HG03460 (cell line): Measurements from ENCODE around the gene ACVR1B.
"Not testable (repeated sequence)": the region's sequence is repeated elsewhere in the genome, so short reads cannot be mapped to it uniquely, and the experiment has no call there.

Experiments
- ATAC-seq: cut with Tn5 transposase; IDR thresholded peaks from one replicate; pipeline ENCODE4 v1.9.1; 2021; ENCODE audit not compliant: unreplicated experiment

ACVR1B gene

DNA sequence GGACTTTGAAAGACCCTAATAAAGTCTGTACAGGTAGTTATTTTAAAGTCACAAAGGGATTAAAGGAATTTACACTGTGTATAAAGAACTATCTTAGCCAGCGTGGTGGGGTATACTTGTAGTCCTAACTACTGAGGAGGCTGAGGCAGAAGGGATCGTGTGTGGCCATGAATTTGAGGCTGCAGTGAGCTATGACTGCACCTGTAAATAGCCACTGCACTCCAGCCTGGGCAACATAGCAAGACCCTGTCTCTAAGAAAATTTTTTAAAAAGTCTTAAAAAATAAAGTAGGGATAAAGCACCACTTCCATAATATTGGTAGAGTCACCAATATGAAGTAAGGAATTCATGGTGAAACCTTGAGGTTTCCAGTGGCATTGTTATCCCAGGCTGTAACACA lies 18.1 kb downstream of the ACVR1B start:
- ATAC-seq = no peak

DNA sequence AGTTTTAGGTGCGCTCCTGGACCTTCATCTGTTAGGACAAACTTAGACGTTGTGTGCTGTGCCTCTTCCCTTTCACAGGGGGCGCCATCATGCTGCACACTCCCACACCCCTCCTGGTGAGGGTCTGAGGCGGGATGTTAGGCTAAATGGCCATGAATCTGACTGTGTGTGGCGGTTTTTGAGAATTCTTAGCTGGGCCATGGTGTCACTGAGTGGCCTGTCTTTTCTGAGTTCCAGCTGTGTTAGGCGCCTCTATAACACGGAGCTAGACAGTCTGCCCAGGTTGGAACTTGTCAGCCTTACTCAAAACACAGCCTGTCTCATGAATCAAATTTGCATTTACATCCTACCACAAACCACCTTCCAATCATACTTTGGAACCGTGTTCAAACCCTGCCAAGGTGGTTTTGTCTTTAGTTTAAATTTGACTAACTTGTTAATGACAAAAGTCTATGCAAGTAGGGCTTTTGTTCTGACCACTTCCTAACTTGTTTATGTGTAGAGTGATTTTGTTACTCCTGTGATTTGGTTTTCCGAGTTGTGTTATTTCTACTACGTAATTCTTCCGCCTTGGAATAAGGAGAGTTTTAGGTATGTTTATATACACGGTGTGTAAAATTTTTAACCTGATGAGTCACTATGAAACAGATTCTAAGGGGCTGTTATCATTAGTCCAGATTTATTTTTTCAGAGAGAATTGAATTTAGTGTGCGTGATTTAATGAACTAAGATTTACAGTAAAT lies 19.6 kb downstream of the ACVR1B start:
- ATAC-seq = peak; percentile 93

DNA sequence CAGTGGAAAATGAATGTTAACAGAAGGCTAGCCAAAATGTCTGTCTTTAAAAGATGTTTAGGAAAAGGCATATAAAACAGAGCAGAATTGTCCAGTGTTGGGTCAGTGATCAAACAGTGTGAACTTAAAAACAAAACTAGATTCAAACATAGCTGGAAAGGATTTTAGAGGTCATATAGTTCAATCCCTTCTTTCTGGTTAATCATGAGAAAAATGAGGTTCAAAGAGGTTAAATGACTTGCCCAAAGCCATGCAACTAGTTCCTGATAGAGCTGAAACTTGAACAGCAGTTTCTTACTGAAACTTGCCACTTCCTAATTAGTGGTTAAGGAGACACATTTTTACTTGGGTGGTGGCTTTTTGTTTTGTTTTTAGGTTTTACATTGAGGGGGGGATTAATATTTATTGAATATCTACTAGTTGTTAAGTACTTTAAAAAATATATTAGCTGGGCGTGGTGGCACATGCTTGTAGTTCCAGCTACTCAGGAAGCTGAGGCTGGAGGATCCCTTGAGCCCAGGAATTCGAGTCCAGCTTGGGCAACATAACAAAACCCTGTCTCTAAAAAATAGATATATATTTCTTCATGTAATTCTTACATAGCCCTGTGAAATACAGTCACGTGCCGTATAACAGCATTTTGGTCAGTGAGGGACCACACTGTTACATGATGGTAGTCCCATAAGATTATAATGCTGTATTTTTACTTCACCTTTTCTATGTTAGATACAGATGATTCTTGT lies 20.4 kb downstream of the ACVR1B start:
- peak; percentile 48 for ATAC-seq

DNA sequence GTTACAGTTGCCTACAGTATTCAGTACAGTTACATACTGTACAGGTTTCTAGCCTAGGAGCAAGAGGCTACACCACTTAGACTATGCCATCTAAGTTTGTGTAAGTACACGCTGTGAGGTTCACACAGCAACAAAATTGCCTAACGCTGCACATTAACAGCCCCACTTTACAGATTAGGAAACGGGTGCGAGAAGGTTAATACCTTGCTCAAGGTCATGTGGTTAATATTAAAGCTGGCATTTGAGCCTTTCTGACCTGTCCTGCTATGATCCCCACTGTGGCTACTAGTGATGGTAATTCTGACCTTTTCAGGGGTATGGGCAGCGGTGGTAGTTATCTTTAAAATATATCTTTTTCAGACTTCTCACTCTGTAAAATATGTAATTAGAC lies 20.9 kb downstream of the ACVR1B start:
- no peak for ATAC-seq

DNA sequence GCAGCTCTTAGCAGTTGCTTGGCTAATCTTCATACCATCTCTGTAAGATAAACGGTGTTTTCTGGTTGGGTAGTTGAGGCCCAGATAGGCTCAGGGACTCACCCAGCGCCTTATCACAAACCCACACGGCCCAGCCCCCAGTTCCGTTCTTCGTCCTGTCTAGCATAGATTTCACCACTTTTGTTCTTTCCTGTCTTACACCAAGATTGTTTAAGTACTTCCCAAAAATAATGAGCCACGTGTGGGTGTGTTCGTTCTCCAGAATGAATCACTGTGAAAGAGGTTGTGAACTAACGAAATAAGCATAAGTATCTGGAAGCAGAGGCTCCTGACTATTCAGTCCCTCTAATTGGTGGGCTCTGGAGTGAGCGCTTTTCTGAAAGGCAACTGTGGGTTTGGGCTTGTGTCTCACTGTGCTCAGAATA lies 21.4 kb downstream of the ACVR1B start:
- no peak for ATAC-seq

DNA sequence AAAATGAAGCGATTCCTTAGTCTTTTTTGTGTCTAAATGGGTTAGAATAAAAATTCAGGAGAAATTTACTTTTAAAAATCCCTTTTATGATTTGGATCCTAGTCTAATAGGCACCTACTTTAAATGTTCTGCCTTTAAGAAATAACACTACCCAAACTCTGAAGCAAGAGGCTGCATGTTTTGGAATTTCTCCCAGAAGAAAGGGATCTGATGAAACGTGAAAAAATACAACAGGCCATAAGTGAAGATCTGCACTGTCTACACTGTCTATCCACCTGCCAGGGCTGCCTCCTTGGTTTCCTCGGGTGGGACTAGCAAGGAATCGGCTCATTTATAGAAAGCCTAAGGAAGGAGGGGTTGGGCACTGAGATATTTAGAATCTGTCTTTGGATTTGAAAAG lies 22.1 kb downstream of the ACVR1B start:
- no peak for ATAC-seq

DNA sequence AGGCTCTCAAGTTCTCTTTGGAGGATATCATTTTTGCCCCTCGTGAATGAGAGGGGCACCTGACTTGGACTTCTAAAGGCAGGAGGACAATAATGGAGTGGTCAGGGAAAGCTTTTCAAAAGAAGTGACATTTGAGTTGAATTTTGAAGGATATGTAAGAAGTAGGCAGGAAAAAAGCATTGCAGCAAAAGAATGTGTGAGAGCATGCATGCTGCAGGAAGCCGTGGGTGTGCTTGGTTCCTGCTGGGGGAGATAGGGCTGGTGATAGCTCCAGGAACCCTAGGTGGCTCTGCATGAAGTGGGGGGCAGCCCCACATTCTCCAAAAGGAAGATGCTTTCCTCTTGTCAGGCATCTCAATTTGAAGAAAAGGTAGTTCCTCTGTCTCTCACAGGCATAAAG lies 23.1 kb downstream of the ACVR1B start:
- no peak for ATAC-seq

DNA sequence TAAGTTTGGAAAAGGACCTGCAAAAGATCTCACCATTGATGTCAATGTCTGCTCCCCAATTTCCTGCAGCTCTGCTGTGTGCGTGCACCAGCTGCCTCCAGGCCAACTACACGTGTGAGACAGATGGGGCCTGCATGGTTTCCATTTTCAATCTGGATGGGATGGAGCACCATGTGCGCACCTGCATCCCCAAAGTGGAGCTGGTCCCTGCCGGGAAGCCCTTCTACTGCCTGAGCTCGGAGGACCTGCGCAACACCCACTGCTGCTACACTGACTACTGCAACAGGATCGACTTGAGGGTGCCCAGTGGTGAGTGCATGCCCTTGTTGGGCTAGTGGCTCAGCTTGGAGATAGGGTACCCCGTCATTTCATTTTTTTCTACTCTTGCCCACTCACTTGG lies 23.7 kb downstream of the ACVR1B start:
- no peak for ATAC-seq

DNA sequence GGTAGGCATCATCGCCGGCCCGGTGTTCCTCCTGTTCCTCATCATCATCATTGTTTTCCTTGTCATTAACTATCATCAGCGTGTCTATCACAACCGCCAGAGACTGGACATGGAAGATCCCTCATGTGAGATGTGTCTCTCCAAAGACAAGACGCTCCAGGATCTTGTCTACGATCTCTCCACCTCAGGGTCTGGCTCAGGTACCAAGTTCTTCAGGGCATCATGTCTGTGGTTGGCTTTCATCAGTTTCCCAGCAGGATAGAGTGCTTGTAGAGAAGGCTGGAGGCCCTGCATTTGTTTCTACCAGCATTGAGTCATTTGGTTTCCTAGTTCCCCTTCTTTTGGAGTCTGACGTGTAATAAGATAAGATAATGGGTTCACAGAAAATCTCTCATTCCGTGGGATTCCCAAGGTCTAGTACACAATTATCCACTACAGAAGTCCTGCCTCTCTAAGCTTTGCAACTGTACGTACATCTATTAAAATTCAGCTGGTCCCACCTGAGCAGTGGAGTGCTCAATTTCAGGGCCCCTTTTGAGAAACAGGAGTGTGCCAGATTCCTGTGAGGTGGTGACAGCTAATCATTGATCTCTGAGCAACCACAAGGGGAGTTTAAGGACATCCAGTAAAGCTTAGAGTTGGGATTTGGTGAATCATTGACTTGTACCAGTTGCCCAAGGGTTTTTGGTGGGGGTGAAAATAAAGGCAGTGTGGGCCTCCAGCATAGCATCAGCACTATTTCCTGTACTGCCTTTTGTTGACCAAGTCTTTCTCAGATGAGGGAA lies 25.1 kb downstream of the ACVR1B start:
- no peak for ATAC-seq

DNA sequence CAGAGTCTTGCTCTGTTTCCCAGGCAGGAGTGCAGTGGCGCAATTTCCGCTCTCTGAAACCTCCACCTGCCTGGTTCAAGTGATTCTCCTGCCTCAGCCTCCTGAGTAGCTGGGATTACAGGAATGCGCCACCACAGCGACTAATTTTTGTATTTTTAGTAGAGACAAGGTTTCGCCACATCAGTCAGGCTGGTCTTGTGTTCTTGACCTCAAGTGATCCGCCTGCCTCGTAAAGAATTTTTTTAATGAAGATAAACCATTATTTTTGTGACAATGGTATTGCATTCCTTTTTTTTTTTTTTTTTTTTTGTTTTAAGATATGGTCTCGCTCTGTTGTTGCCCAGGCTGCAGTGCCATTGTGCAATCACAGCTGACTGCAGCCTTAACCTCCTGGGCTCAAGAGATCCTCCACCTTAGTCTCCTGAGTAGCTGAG lies 25.8 kb downstream of the ACVR1B start:
- no peak for ATAC-seq

DNA sequence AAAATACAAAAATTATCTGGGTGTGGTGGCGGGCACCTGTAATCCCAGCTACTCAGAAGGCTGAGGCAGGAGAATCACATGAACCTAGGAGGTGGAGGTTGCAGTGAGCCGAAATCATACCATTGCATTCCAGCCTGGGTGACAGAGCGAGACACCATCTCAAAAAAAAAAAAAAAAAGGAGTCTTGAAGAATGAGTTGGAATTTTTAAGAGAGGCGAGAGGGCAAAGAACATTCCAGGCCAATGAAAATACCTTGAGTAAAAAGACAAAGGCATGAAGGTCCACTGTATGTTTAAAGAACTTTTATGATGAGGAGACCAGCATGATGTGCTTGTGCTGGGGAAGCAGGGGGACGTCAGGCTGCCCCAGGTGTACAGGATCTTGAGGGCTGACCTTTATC lies 27.8 kb downstream of the ACVR1B start:
- ATAC-seq = not testable (repeated sequence)

DNA sequence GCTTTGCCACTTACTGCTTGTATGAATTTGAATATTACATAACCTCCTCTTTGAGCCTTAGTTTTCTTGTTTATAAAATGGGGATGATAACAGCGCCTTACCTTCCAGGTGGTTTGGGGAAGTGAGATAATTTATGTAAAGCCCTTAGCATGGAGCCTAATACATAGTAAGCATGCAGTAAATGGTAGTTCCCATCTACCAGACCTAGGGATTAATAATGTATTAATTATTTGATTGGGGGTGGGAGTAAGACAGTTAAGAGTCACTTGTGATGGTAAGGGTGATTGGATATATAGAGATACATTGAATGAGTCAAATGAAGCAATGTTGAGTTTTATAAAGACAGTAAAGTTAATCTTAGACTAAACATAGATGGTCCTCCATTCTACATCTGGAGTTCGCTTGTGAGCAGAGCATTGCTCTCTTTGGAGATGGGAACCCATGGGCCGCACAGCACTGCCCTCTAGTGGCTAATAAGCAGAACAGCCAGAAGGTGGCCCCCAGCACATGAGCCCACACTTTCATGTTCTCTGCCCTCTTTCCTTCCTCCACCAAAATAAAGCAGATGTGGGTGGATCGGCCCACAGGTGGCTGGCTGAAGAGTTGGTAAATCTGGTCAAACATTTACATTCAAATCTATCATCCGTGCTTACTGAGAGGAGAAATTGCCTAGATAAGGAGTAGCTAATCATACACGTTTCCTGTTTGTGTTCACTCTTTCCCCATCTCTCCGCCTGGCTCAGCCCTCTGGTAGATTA lies 28.7 kb downstream of the ACVR1B start:
- ATAC-seq = peak; percentile 69

DNA sequence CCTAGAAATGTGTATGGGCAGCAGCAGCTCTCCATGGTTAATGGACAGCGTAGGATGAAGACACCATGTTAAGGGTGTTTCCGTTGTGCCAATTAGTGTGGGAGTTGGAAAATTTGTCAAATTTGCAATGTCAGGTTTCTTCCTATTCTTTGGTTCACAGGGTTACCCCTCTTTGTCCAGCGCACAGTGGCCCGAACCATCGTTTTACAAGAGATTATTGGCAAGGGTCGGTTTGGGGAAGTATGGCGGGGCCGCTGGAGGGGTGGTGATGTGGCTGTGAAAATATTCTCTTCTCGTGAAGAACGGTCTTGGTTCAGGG lies 29.3 kb downstream of the ACVR1B start:
- ATAC-seq = no peak

DNA sequence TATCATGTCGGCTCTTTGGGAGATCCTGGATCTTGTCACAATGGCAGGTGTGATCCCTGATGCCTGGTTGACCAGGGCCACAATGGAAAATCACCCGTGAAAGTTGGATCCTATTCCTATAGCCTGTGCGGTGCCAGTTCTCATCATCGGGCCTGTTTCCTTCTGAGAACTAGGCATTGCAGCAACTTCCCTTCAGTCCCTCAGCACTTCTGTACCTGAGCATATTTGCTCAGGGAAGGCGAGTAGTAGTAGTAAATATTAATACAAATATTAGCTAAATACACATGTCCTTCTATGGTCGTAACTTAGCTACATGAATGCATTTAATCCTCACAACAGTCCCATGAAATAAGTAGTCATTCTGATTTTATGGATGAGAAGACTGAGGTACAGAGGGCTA lies 33.2 kb downstream of the ACVR1B start:
- no peak for ATAC-seq

DNA sequence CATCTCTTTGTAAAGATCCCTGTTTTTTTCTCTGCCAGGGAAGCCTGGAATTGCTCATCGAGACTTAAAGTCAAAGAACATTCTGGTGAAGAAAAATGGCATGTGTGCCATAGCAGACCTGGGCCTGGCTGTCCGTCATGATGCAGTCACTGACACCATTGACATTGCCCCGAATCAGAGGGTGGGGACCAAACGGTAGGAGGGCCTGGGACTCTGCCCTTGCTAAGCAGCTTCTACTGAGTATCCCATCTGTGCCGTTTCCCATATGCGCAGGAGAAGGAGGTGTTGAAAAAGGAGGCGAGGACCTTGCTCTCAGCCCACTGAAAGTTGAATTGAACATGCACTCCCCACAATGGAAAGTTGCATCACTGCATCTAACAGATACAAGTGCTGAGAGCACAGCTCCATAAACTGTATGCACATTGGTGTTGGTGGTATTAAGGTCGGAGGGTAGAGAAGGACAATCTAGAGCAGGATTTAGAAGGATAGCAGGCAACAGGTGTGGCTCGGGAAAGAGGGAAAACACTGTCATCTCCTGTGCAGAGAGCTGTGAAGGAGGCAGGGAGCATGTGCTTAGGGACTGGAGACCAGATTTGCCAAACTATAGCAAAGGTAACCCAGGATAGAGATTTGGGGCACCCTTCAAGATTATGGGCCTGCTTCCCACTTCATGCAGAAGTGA lies 33.8 kb downstream of the ACVR1B start:
- no peak for ATAC-seq

DNA sequence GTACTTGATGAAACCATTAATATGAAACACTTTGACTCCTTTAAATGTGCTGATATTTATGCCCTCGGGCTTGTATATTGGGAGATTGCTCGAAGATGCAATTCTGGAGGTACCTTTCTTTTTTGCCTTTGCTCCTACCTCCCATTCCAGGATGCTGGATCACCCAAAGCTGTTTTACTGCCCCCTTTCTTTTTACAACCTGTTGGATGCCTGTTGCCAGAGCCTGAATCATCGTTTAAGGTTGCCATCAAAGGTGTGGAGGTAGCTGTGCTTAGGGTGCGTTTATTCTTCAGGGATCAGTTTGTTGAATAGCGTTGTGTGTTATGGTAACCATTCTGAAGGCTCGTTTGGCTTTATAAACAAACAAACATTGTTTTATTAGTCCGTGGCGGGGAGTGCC lies 35.3 kb downstream of the ACVR1B start:
- no peak for ATAC-seq

DNA sequence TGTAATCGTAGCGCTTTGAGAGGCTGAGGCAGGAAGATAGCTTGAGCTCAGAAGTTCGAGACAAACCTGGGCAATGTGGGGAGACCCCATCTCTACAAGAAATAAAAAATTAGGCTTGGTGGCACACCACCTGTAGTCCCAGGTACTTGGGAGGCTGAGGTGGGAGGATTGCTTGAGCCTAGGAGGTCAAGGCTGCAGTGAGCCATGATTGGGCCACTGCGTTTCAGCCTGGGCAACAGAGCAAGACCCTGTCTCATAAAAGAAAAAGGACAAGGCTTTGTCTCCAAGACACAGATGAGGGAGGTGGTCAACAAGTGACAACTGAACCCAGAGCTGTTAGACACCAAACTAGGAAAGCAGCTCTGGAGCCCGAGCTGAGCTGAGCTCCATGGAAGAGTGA lies 40.7 kb downstream of the ACVR1B start:
- ATAC-seq = no peak

DNA sequence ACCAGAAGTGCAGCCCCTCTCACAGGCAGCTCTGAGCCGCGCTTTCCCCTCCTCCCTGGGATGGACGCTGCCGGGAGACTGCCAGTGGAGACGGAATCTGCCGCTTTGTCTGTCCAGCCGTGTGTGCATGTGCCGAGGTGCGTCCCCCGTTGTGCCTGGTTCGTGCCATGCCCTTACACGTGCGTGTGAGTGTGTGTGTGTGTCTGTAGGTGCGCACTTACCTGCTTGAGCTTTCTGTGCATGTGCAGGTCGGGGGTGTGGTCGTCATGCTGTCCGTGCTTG lies 43.0 kb downstream of the ACVR1B start:
- ATAC-seq = no peak

DNA sequence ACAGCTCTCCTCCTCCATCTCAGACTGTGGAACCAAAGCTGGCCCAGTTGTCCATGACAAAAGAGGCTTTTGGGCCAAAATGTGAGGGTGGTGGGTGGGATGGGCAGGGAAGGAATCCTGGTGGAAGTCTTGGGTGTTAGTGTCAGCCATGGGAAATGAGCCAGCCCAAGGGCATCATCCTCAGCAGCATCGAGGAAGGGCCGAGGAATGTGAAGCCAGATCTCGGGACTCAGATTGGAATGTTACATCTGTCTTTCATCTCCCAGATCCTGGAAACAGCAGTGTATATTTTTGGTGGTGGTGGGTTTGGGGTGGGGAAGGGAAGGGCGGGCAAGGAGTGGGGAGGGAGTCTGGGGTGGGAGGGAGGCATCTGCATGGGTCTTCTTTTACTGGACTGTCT lies 43.5 kb downstream of the ACVR1B start:
- ATAC-seq = no peak

DNA sequence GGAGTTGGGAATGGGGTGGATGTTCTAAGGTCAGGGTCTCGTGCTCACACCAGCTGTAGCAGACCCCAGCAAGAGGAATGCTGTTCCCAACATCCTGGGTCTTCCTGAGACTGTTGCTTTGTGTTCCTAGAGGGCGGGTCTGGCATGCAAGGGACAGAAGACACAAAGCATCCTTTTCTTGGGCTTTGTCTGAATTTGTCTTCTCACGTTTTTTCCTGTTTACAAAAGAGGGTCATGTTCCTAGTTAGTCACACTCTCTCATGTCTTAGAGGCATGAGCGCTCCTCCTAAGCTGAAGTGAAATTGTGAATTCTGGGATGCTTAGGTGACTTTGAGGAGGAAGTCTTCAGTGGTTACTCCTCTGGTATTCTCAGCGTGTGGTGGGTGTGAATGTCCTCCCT lies 45.6 kb downstream of the ACVR1B start:
- ATAC-seq = no peak

DNA sequence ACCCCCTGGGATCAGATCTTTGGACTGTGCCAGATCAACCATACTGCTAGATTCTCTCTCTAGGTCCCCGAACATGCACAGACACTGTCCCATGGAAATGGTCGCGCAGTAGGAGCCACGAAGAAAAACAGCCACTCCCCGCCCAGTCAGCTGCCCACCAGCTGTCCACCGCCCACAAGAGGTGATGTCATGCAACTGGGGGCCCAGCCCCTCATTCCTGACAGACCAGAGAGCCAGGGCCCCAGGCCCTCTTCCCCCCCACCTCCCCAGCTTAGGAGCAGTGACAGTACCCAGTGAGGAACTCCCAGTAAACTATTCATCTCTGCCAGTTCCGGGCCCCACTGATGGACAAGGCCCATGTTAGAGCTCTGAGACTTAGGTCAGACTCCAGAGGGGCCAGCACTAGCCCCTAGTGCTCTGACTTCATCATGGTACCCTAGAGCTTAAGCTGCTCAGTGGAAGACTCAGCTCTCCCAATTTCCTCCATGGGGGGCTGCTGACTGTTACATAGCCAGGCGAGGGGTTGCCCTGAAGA lies 51.6 kb downstream of the ACVR1B start:
- ATAC-seq = no peak
